22Rv1 (cell line): Measurements from ENCODE around the gene ARHGAP21.

Experiments used
- ZFX ChIP-seq: fragments of 450-650 bp; IDR thresholded peaks from 2 replicates; pipeline ENCODE4 v1.6.1; 2017; ENCODE audit warnings: antibody characterized with exemption, borderline replicate concordance
- TF ChIP-seq, protein P1 (sequence below): fragments of 450-650 bp; IDR thresholded peaks from 2 replicates; pipeline ENCODE4 v1.5.1; 2017; ENCODE audit warnings: mild to moderate bottlenecking

GRCh38 chr10:24569828-24570657 lies 153.6 kb downstream of the ARHGAP21 start:
- TF ChIP-seq, protein P1, sequence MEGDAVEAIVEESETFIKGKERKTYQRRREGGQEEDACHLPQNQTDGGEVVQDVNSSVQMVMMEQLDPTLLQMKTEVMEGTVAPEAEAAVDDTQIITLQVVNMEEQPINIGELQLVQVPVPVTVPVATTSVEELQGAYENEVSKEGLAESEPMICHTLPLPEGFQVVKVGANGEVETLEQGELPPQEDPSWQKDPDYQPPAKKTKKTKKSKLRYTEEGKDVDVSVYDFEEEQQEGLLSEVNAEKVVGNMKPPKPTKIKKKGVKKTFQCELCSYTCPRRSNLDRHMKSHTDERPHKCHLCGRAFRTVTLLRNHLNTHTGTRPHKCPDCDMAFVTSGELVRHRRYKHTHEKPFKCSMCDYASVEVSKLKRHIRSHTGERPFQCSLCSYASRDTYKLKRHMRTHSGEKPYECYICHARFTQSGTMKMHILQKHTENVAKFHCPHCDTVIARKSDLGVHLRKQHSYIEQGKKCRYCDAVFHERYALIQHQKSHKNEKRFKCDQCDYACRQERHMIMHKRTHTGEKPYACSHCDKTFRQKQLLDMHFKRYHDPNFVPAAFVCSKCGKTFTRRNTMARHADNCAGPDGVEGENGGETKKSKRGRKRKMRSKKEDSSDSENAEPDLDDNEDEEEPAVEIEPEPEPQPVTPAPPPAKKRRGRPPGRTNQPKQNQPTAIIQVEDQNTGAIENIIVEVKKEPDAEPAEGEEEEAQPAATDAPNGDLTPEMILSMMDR, result no peak
- TF ChIP-seq ZFX, result no peak
